PC-3 (cell line): ENCODE measurements around the gene PADI2. TPM values are rescaled to one million over a fixed set of nuclear protein-coding genes. Genes with fewer than 3 reads are reported as not detected.

ENCODE experiments used
- ATAC-seq: fragments of 200-7000 bp; cut with Tn5 transposase; 2 replicates; pipeline ENCODE4 v1.9.1; 2020; ENCODE audit warnings: mild to moderate bottlenecking, moderate library complexity
- BruUV-seq: library from RNA; stranded (reverse); fragments of 400-500 nt; replicated peaks from 2 replicates; lab custom pipeline; 2021; lab: Mats Ljungman, UMichigan
- CTCF ChIA-PET: fragments of 300-600 bp; sonication (Branson Sonifier 250); formaldehyde crosslinking; loops from one replicate; lab custom pipeline; 2022; ENCODE audit warnings: antibody characterized with exemption; lab: Charles Lee
- POLR2A ChIA-PET: fragments of 300-600 bp; sonication (Branson Sonifier 250); formaldehyde crosslinking; loops from one replicate; lab custom pipeline; 2022; ENCODE audit warnings: antibody characterized with exemption; ENCODE audit not compliant: unreplicated experiment; lab: Charles Lee
- DNase-seq: peaks from one replicate; pipeline ENCODE4 v3.0.0-alpha.2; 2015
- H2AFZ ChIP-seq: fragments of 300-600 bp; sonication (generic); 2 replicates; pipeline ENCODE4 v1.6.0; 2016; ENCODE audit warnings: antibody characterized with exemption, low read length
- H3F3A ChIP-seq: fragments of 300-600 bp; sonication (generic); one replicate; pipeline ENCODE4 v1.6.0; 2017; ENCODE audit warnings: antibody characterized with exemption, low read length, control low read depth, mild to moderate bottlenecking; ENCODE audit not compliant: unreplicated experiment
- H3K27ac ChIP-seq: fragments of 300-600 bp; sonication (generic); 2 replicates; pipeline ENCODE4 v1.5.1; 2016; ENCODE audit warnings: mild to moderate bottlenecking, low read length
- H3K27me3 ChIP-seq: fragments of 300-600 bp; sonication (generic); 2 replicates; pipeline ENCODE4 v1.6.1; 2016; ENCODE audit warnings: low read length, mixed read lengths
- H3K36me3 ChIP-seq: fragments of 300-600 bp; sonication (generic); 2 replicates; pipeline ENCODE4 v1.6.1; 2016; ENCODE audit warnings: low read depth, mixed run types, low read length, mixed read lengths
- H3K4me1 ChIP-seq: fragments of 300-600 bp; sonication (generic); 2 replicates; pipeline ENCODE4 v1.5.1; 2016; ENCODE audit warnings: low read length; ENCODE audit not compliant: insufficient read depth
- H3K4me2 ChIP-seq: fragments of 300-600 bp; sonication (generic); 2 replicates; pipeline ENCODE4 v1.6.0; 2016; ENCODE audit warnings: low read length
- H3K4me3 ChIP-seq: fragments of 300-600 bp; sonication (generic); 2 replicates; pipeline ENCODE4 v1.5.1; 2016; ENCODE audit warnings: mild to moderate bottlenecking, low read length, mixed read lengths
- H3K79me2 ChIP-seq: fragments of 300-600 bp; sonication (generic); 2 replicates; pipeline ENCODE4 v1.6.1; 2017; ENCODE audit warnings: low read length, mixed read lengths
- H3K9ac ChIP-seq: fragments of 300-600 bp; sonication (generic); 2 replicates; pipeline ENCODE4 v1.6.0; 2016; ENCODE audit warnings: mild to moderate bottlenecking, low read length
- H3K9me2 ChIP-seq: fragments of 300-600 bp; sonication (generic); replicated peaks from 2 replicates; pipeline ENCODE4 v1.6.1; 2016; ENCODE audit warnings: mixed run types, low read length, mixed read lengths
- H3K9me3 ChIP-seq: fragments of 300-600 bp; sonication (generic); 2 replicates; pipeline ENCODE4 v1.6.1; 2016; ENCODE audit warnings: low read length, mixed read lengths
- H4K20me1 ChIP-seq: fragments of 300-600 bp; sonication (generic); 2 replicates; pipeline ENCODE4 v1.6.1; 2016; ENCODE audit warnings: low read length, mixed read lengths
- EZH2 ChIP-seq: fragments of 300-600 bp; sonication (generic); IDR thresholded peaks from one replicate; pipeline ENCODE4 v1.6.1; 2017; ENCODE audit warnings: antibody characterized with exemption, mild to moderate bottlenecking, low read length; ENCODE audit not compliant: unreplicated experiment
- EZH2phosphoT487 ChIP-seq: fragments of 300-600 bp; sonication (generic); IDR thresholded peaks from 2 replicates; pipeline ENCODE4 v1.6.1; 2018; ENCODE audit warnings: mild to moderate bottlenecking, antibody characterized with exemption, low read length, borderline replicate concordance
- intact Hi-C: fragments of 100-400 bp; cut with micrococcal nuclease; formaldehyde crosslinking; loops from 2 replicates; pipeline ENCODE4 v1.9.0; 2023
- total RNA-seq: library from RNA; depleted of rRNA; stranded (reverse); fragments of >200 nt; gene quantifications from 2 replicates; pipeline ENCODE4 v1.2.3, GENCODE V29; 2014
- TF ChIP-seq, protein P1 (sequence below): fragments of 300-600 bp; sonication (generic); conservative IDR thresholded peaks from 2 replicates; pipeline ENCODE4 v1.5.1; 2017; ENCODE audit warnings: antibody characterized with exemption, low read depth, mild to moderate bottlenecking, low read length

Gene PADI2
- total RNA-seq, 1 experiment from 2014 or later, result 2.4 TPM

DNA sequence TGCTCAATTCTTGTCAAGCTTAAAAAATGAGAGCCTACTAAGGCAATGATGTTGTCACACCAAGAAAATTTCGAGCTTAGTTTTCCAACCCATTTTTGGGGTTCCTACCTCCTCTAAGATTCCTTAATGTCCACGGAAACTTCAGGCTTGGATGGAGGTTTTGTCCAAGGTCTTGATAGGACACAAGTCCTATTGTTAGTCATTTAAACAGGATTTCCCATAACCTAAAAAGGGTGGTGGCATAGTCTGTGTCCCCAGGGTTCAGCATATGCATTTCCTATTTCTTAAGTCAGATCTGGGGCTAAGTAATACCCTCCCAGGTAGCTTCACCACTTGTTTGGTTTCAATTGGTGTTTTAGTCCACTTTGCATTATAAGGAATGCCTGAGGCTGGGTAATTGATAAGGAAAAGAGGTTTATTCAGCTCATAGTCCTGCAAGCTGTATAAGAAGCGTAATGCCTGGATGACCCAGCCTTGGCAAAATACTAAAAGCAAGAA lies 10.9 kb upstream of the PADI2 start:
- POLR2A ChIA-PET, result no interaction called here

DNA sequence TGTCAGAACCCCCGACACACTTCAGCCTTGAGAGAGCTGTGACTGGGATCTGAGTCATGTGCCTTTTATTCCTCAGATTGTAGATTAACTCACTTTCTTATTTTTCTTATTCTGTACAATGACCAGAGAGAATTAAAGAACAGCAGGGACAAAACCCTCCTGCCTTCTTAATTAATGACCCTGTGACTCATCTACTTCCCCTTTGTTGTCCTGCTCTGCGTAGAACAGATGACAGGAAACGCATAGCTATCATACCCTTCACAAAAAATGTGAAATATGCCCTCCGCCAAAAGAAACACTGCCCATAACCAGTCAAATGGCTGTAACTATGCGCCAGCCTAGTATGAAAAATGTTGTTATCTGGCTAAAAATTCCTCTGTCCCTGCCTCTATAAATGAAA lies 9.1 kb upstream of the PADI2 start:
- peak overlapping the region; percentile 69 for H2AFZ ChIP-seq
- ATAC-seq, result peak; percentile 83
- CTCF ChIA-PET, result interaction anchor here (1.1 to 1.5 kb wide), 2 partner anchors 104 to 105 kb away, joined by 8 read pairs; no protein-coding TSS in a partner anchor
- no peaks in the 10 kb centered on the region for H3K9me2 ChIP-seq
- H3K4me3 ChIP-seq, result peak overlapping the region; percentile 41; the same call in 1 of the 2 replicates
- H4K20me1 ChIP-seq, result no peaks in the 10 kb centered on the region
- DNase-seq, result peak; percentile 84
- BruUV-seq, result no TSS peak
- H3K27ac ChIP-seq, result peak overlapping the region; percentile 83
- H3K36me3 ChIP-seq, result no peaks in the 10 kb centered on the region
- no peaks in the 10 kb centered on the region for H3K27me3 ChIP-seq
- peak overlapping the region; percentile 27; the same call in 1 of the 2 replicates for H3K9ac ChIP-seq
- peaks cover 18% of the 10 kb centered on the region for H3K4me1 ChIP-seq
- H3F3A ChIP-seq, result no peaks in the 10 kb centered on the region
- H3K4me2 ChIP-seq, result peak overlapping the region; percentile 77
- H3K79me2 ChIP-seq, result no peaks in the 10 kb centered on the region
- no peaks in the 10 kb centered on the region for H3K9me3 ChIP-seq
- no peak for TF ChIP-seq EZH2
- TF ChIP-seq, protein P1, sequence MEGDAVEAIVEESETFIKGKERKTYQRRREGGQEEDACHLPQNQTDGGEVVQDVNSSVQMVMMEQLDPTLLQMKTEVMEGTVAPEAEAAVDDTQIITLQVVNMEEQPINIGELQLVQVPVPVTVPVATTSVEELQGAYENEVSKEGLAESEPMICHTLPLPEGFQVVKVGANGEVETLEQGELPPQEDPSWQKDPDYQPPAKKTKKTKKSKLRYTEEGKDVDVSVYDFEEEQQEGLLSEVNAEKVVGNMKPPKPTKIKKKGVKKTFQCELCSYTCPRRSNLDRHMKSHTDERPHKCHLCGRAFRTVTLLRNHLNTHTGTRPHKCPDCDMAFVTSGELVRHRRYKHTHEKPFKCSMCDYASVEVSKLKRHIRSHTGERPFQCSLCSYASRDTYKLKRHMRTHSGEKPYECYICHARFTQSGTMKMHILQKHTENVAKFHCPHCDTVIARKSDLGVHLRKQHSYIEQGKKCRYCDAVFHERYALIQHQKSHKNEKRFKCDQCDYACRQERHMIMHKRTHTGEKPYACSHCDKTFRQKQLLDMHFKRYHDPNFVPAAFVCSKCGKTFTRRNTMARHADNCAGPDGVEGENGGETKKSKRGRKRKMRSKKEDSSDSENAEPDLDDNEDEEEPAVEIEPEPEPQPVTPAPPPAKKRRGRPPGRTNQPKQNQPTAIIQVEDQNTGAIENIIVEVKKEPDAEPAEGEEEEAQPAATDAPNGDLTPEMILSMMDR, result no peak
- TF ChIP-seq EZH2phosphoT487, result no peak
- POLR2A ChIA-PET, result no interaction called here
- intact Hi-C loops, result loop anchor here (5.0 to 10.0 kb wide), 2 partner anchors 59 to 276 kb away; no protein-coding TSS in a partner anchor

More for the DNA sequence above, 10.9 kb upstream of the PADI2 start:
- ATAC-seq (no peak), DNase-seq (no peak)
- H3F3A ChIP-seq, result no peaks in the 10 kb centered on the region
- no peaks in the 10 kb centered on the region for H3K9me3 ChIP-seq
- no peaks in the 10 kb centered on the region for H3K79me2 ChIP-seq
- intact Hi-C loops, result no loop called here
- H2AFZ ChIP-seq, result no peak overlapping the region
- H3K4me3 ChIP-seq, result no peak overlapping the region
- H3K9ac ChIP-seq, result no peak overlapping the region
- H3K4me2 ChIP-seq, result no peak overlapping the region
- TF ChIP-seq EZH2phosphoT487 (no peak), EZH2 (no peak)
- TF ChIP-seq, protein P1, result no peak
- no peaks in the 10 kb centered on the region for H3K27me3 ChIP-seq
- H4K20me1 ChIP-seq, result no peaks in the 10 kb centered on the region
- H3K36me3 ChIP-seq, result no peaks in the 10 kb centered on the region
- H3K9me2 ChIP-seq, result no peaks in the 10 kb centered on the region
- peaks cover 18% of the 10 kb centered on the region for H3K4me1 ChIP-seq
- CTCF ChIA-PET, result interaction anchor here (1.0 kb wide), 1 partner anchor 107 kb away, joined by 8 read pairs; no protein-coding TSS in a partner anchor
- BruUV-seq, result no TSS peak
- H3K27ac ChIP-seq, result no peak overlapping the region

DNA sequence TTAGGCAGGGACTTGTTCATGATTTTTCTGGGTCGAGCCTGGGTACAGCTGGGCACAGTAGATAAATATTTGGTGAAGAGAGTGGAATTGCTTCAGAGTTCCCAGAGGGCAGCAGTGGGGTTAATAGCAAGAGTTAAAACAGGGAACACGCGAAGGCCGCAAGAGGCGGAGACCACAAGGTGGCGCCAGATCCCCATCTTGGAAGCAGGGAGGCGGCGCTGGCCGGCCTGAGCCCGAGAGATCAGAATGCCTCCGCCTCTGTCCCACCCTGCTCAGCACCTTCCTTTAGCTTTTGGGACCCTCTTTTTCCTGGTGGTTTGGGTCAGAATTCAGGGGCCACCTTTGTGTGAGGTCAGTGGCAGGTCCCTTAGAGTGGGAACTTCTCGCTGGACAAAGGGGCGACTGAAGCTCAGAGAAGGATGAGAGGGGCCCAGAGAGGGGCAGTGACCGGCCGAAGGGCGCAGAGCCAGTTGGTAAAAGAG lies 6.5 kb upstream of the PADI2 start:
- ChIA-PET POLR2A (no interaction called here), CTCF (interaction anchor here (0.5 to 1.0 kb wide), 4 partner anchors 107 to 150 kb away, joined by 3 to 19 read pairs (median 4); no protein-coding TSS in a partner anchor)
- H3K36me3 ChIP-seq, result no peaks in the 10 kb centered on the region
- peaks cover 18% of the 10 kb centered on the region for H3K4me1 ChIP-seq
- H4K20me1 ChIP-seq, result no peaks in the 10 kb centered on the region
- no peaks in the 10 kb centered on the region for H3K9me2 ChIP-seq
- DNase-seq, result peak; percentile 90
- no peaks in the 10 kb centered on the region for H3K9me3 ChIP-seq
- H3K9ac ChIP-seq, result peak overlapping the region; percentile 35; the same call in 1 of the 2 replicates
- 0 out of 2 replicates have a peak overlapping the region, but pooled peaks have one; percentile 29 for H3K4me2 ChIP-seq
- no peak overlapping the region for H3K4me3 ChIP-seq
- ATAC-seq, result peak; percentile 83
- no peak overlapping the region; the same call in 1 of the 2 replicates for H3K27ac ChIP-seq
- H3K27me3 ChIP-seq, result no peaks in the 10 kb centered on the region
- BruUV-seq, result no TSS peak
- TF ChIP-seq EZH2phosphoT487, result no peak
- TF ChIP-seq, protein P1, result peak; percentile 93
- H3F3A ChIP-seq, result no peaks in the 10 kb centered on the region
- H2AFZ ChIP-seq, result peak overlapping the region; percentile 63
- H3K79me2 ChIP-seq, result no peaks in the 10 kb centered on the region
- intact Hi-C loops, result loop anchor here (1.0 to 10.0 kb wide), 5 partner anchors 62 to 279 kb away; no protein-coding TSS in a partner anchor
